K562 (cell line): ENCODE results near the gene TAAR9. TPM values are rescaled to one million over a fixed set of nuclear protein-coding genes. Genes with fewer than 3 reads are reported as not detected.

Experiments
- ATAC-seq: fragments of 200-7000 bp; cut with Tn5 transposase; 3 replicates; pipeline ENCODE4 v1.9.1; 2020; ENCODE audit warnings: moderate library complexity
- BruUV-seq: library from RNA; stranded (reverse); fragments of 400-500 nt; replicated peaks from 2 replicates; lab custom pipeline; 2021; lab: Mats Ljungman, UMichigan
- CTCF ChIA-PET: fragments of 300-600 bp; formaldehyde crosslinking; extraction: SDS; loops from one replicate; lab custom pipeline; 2021; ENCODE audit warnings: low intra/inter-chr PET ratio; lab: Yijun Ruan, JAX
- POLR2A ChIA-PET: fragments of 300-600, 350-650 bp; sonication (Branson Sonifier 250); formaldehyde crosslinking; extraction: SDS; loops from one replicate; lab custom pipeline; 2021; ENCODE audit warnings: antibody characterized with exemption, inconsistent platforms; lab: Yijun Ruan, JAX
- DNase-seq, 4 experiments: peaks; one replicate each; pipeline versions ENCODE4 v3.0.0 to v3.0.0-alpha.2; 2011 to 2018; ENCODE audit warnings: low spot score in 3 of 4, mixed read lengths in 3 of 4; ENCODE audit errors: extremely low read depth in 1 of 4
- FAIRE-seq: peaks from 2 replicates; lab custom pipeline; 2011; peaks lifted over from hg19 to GRCh38; lab: Jason Lieb, UNC
- H2AFZ ChIP-seq: 2 replicates; pipeline ENCODE4 v1.6.0; 2011; ENCODE audit warnings: low read depth, low read length, control low read depth, inconsistent platforms
- H3K27ac ChIP-seq: fragments of 200-600 bp; 3 replicates; pipeline ENCODE4 v1.8.0; 2011; ENCODE audit warnings: low read depth, mild to moderate bottlenecking, control low read depth, inconsistent platforms, low read length, moderate library complexity, mixed read lengths; ENCODE audit errors: extremely low read depth
- H3K27me3 ChIP-seq, 2 experiments: fragments of 300-600 bp in 1 of 2; 2 replicates in 1 of 2; 3 replicates in 1 of 2; pipeline versions ENCODE4 v1.6.0 to v1.8.0; 2011; ENCODE audit warnings: inconsistent platforms in 2 of 2, low read length in 2 of 2, mild to moderate bottlenecking in 1 of 2, mixed read lengths in 1 of 2, moderate library complexity in 1 of 2; ENCODE audit not compliant: control insufficient read depth in 2 of 2, insufficient read depth in 2 of 2
- H3K36me3 ChIP-seq: fragments of 300-600 bp; 3 replicates; pipeline ENCODE4 v1.8.0; 2011; ENCODE audit warnings: mild to moderate bottlenecking, low read length, inconsistent platforms; ENCODE audit not compliant: control insufficient read depth, insufficient read depth
- H3K4me1 ChIP-seq, 2 experiments: fragments of 200-600 bp in 1 of 2; replicated peaks in 1 of 2; 2 replicates in 1 of 2; 3 replicates in 1 of 2; pipeline versions ENCODE4 v1.5.1 to v1.8.0; 2011; ENCODE audit warnings: inconsistent platforms in 2 of 2, low read length in 2 of 2, mild to moderate bottlenecking in 1 of 2, mixed read lengths in 1 of 2, moderate library complexity in 1 of 2; ENCODE audit not compliant: control insufficient read depth in 2 of 2, insufficient read depth in 2 of 2
- H3K4me2 ChIP-seq: 2 replicates; pipeline ENCODE4 v1.6.1; 2011; ENCODE audit warnings: low read length, control low read depth, inconsistent platforms, mixed read lengths; ENCODE audit not compliant: insufficient read depth
- H3K4me3 ChIP-seq: fragments of 200-600 bp; sonication (generic), shearing (Covaris generic); 2 replicates; pipeline ENCODE4 v1.5.1; 2016; ENCODE audit warnings: control low read depth, inconsistent platforms
- H3K79me2 ChIP-seq: fragments of 200-600 bp; 3 replicates; pipeline ENCODE4 v1.8.0; 2011; ENCODE audit warnings: low read length, inconsistent platforms; ENCODE audit not compliant: control insufficient read depth, insufficient read depth
- H3K9ac ChIP-seq, 2 experiments: 2 replicates each; pipeline versions ENCODE4 v1.6.0 to v1.6.1; 2011; ENCODE audit warnings: low read depth in 2 of 2, low read length in 2 of 2, control low read depth in 1 of 2, inconsistent platforms in 1 of 2, mild to moderate bottlenecking in 1 of 2, mixed read lengths in 1 of 2; ENCODE audit not compliant: insufficient read depth in 1 of 2
- H3K9me1 ChIP-seq: one replicate; pipeline ENCODE4 v1.6.0; 2011; ENCODE audit warnings: inconsistent platforms, mild to moderate bottlenecking, low read length, moderate library complexity; ENCODE audit not compliant: control insufficient read depth, insufficient read depth
- H3K9me3 ChIP-seq: replicated peaks from 2 replicates; pipeline ENCODE4 v1.5.1; 2011; ENCODE audit warnings: low read depth, low read length, inconsistent platforms; ENCODE audit not compliant: control insufficient read depth, insufficient read depth
- H4K20me1 ChIP-seq: replicated peaks from 2 replicates; pipeline ENCODE4 v1.6.1; 2011; ENCODE audit warnings: low read length, inconsistent platforms, mixed read lengths; ENCODE audit not compliant: control insufficient read depth, insufficient read depth
- DNMT1 ChIP-seq: fragments of 450-650 bp; IDR thresholded peaks from 2 replicates; pipeline ENCODE4 v1.6.1; 2016; ENCODE audit warnings: antibody characterized with exemption, mild to moderate bottlenecking
- GTF2B ChIP-seq: IDR thresholded peaks from 2 replicates; pipeline ENCODE4 v1.6.1; 2011; ENCODE audit not compliant: insufficient read length; ENCODE audit errors: extremely low read depth
- HNRNPUL1 ChIP-seq: fragments of 200-400 bp; formaldehyde crosslinking; IDR thresholded peaks from 2 replicates; pipeline ENCODE4 v1.6.1; 2017; ENCODE audit warnings: low read length
- MAFK ChIP-seq: IDR thresholded peaks from 2 replicates; pipeline ENCODE4 v1.6.1; 2011; ENCODE audit warnings: low read length, improper control_type of control experiment
- NBN ChIP-seq: fragments of 450-650 bp; IDR thresholded peaks from 2 replicates; pipeline ENCODE4 v1.6.1; 2016; ENCODE audit warnings: low read depth, mild to moderate bottlenecking
- NR1H2 ChIP-seq: sonication (generic); formaldehyde crosslinking; IDR thresholded peaks from 2 replicates; pipeline ENCODE4 v1.4.0; 2020; ENCODE audit warnings: mild to moderate bottlenecking, missing genetic modification reagents
- NR4A1 ChIP-seq, 2 experiments: fragments of 250-450 bp in 1 of 2; fragments of 450-650 bp in 1 of 2; sonication (Bioruptor Pico) in 1 of 2; IDR thresholded peaks; 2 replicates each; pipeline versions ENCODE4 v1.4.0 to v1.6.1; 2016 to 2020; ENCODE audit warnings: mild to moderate bottlenecking in 2 of 2, missing compliant biosample characterization in 1 of 2, missing genetic modification characterization in 1 of 2, moderate library complexity in 1 of 2
- NRF1 ChIP-seq, 2 experiments: fragments of 450-650 bp; IDR thresholded peaks in 1 of 2; conservative IDR thresholded peaks in 1 of 2; 2 replicates each; pipeline ENCODE4 v1.6.1; 2014; ENCODE audit warnings: mild to moderate bottlenecking in 2 of 2
- SIN3B ChIP-seq: fragments of 450-650 bp; IDR thresholded peaks from 2 replicates; pipeline ENCODE4 v1.6.1; 2017; ENCODE audit warnings: low read depth, mild to moderate bottlenecking, moderate library complexity
- SOX6 ChIP-seq: fragments of 450-650 bp; IDR thresholded peaks from 2 replicates; pipeline ENCODE4 v1.6.1; 2014; ENCODE audit warnings: mild to moderate bottlenecking
- SRSF7 ChIP-seq: fragments of 200-400 bp; formaldehyde crosslinking; optimal IDR thresholded peaks from 2 replicates; pipeline ENCODE3; 2017; ENCODE audit warnings: mild to moderate bottlenecking, low read depth, low read length
- ZNF316 ChIP-seq: fragments of 450-650 bp; IDR thresholded peaks from 2 replicates; pipeline ENCODE4 v1.6.1; 2016
- ZNF655 ChIP-seq: fragments of 250-450 bp; sonication (Bioruptor Pico); IDR thresholded peaks from 2 replicates; pipeline ENCODE4 v1.5.0; 2021
- WGBS: fragments of 100-300 bp; shearing (Covaris generic); methylation state at CpG from one replicate; pipeline ENCODE4 v1.1.6; 2016; ENCODE audit warnings: low coverage, mixed read lengths; ENCODE audit not compliant: insufficient coverage; ENCODE audit errors: missing lambda C conversion rate; 5-methylcytosine and 5-hydroxymethylcytosine counted together
- in situ Hi-C: fragments of 300-500 bp; cut with MboI; formaldehyde crosslinking; loops from 4 replicates; pipeline ENCODE4 v1.15.0; 2018; ENCODE audit warnings: inconsistent platforms, mixed read lengths
- intact Hi-C: fragments of 100-400 bp; cut with micrococcal nuclease; formaldehyde crosslinking; loops from 2 replicates; pipeline ENCODE4 v1.14.2; 2022
- polyA plus RNA-seq, 8 experiments: library from polyadenylated mRNA; depleted of rRNA in 4 of 8; stranded (reverse) in 5 of 8; unstranded in 3 of 8; fragments of >200 nt; fragmentation: Nextera tagmentation in 2 of 8; fragmentation: Illumina TruSeq in 1 of 8; extraction: Ambion mirVana in 2 of 8; extraction: Trizol in 1 of 8; gene quantifications; 2 replicates each; pipeline versions ENCODE4 v1.2.1 to v1.2.3, GENCODE V29; 2011 to 2014; ENCODE audit warnings: inconsistent platforms in 1 of 8, missing spikeins in 1 of 8
- total RNA-seq, 7 experiments: library from RNA; depleted of rRNA in 6 of 7; stranded (reverse); fragments of >200 nt in 6 of 7; fragmentation: Illumina TruSeq in 2 of 7; extraction: Trizol in 2 of 7; gene quantifications; 2 replicates each; pipeline versions ENCODE4 v1.2.1 to v1.2.3, GENCODE V29; 2011 to 2021; ENCODE audit warnings: low replicate concordance in 1 of 7

TAAR9 gene
- total and polyA plus RNA-seq, 9 of the 15 experiments (the other 6 are each of a cell fraction or from before 2014, with no cell fraction given): not detected

- ChIA-PET POLR2A (interaction anchor here (1.2 kb wide), 2 partner anchors 22 to 270 kb away, joined by 3 to 6 read pairs; no protein-coding TSS in a partner anchor), CTCF (no interaction called here)
- TF ChIP-seq MAFK: no peak
- no peak for TF ChIP-seq NR4A1 (CRISPR knock-in tag; IDR thresholded peaks at IDR 0.05)
- TF ChIP-seq NR4A1 (tag; IDR thresholded peaks at IDR 0.05): no peak
- peak; percentile 10; the same call in 1 of the 2 replicates for TF ChIP-seq ZNF316
- no peak for TF ChIP-seq SOX6
- no peak for TF ChIP-seq NBN
- in situ Hi-C loops: loop anchor here (25.0 kb wide), 2 partner anchors 217 to 992 kb away; partner anchors contain the start of gene VNN2
- H3K9ac ChIP-seq: no peak overlapping the region
- no peaks in the 10 kb centered on the region for H3K4me1 ChIP-seq
- no peak overlapping the region for H3K4me2 ChIP-seq
- intact Hi-C loops: no loop called here
- ATAC-seq: no peak
- no TSS peak for BruUV-seq
- H3K27me3 ChIP-seq: no peaks in the 10 kb centered on the region
- no peak overlapping the region for H3K27ac ChIP-seq
- FAIRE-seq: no peak
- H3K79me2 ChIP-seq: no peaks in the 10 kb centered on the region
- H3K9me3 ChIP-seq: no peaks in the 10 kb centered on the region
- no peak for DNase-seq
- H3K36me3 ChIP-seq: no peaks in the 10 kb centered on the region
- no peaks in the 10 kb centered on the region for H3K9me1 ChIP-seq
- no peak overlapping the region for H2AFZ ChIP-seq
- H3K4me3 ChIP-seq: no peak overlapping the region
- no peaks in the 10 kb centered on the region for H4K20me1 ChIP-seq
Measured at GRCh38 chr6:132544826-132545225, 6.7 kb downstream of the TAAR9 start.

DNA sequence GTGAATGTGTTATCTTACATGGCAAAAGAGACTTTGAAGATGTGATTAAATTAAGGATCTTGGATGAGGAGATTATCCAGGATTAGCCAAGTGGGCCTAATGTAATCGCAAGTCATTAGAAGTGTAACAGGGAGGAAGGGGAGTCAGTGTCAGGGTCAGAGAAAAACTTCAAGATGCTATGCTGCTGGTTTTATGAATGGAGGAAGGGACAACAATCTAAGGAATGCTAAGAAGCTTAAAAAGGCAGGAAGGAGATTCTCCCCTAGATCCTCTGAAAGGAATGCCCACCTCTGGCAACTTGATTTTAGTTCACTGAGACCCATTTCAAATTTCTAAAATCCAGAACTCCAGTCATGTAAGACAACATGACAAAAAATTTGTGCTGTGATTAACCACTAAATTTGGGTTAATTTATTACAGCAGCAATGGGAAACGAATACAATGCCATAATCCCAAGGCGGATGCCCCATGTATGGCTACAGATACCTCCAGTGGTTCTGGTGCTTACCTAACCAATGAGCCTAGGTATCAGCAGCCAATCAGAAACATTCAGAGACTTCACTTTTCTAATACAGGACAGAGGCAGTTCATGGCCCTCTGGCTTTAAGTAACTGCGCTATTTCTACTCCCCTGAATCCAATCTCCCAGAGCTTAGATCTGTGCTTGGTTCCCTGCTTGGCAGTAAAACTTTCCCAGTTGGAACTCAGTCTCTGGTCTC is 10.8 kb downstream of the TAAR9 start:
- ChIA-PET CTCF (no interaction called here), POLR2A (no interaction called here)
- BruUV-seq: no TSS peak
- in situ Hi-C loops (loop anchor here (25.0 kb wide), 2 partner anchors 213 to 988 kb away; partner anchors contain the start of gene VNN2), intact Hi-C loops (no loop called here)
- ATAC-seq: no peak
- Histone ChIP-seq H3K9me3 (no peaks in the 10 kb centered on the region), H3K27me3 (peaks cover 2 to 12% of the 10 kb centered on the region in 2 experiments; a peak in 3 of 5 replicates), H3K4me2 (no peak overlapping the region), H3K27ac (no peak overlapping the region), H3K9ac (no peak overlapping the region), H3K9me1 (no peaks in the 10 kb centered on the region), H3K36me3 (no peaks in the 10 kb centered on the region), H3K79me2 (no peaks in the 10 kb centered on the region), H4K20me1 (no peaks in the 10 kb centered on the region), H2AFZ (no peak overlapping the region), H3K4me1 (no peaks in the 10 kb centered on the region), H3K4me3 (no peak overlapping the region)
- DNase-seq: no peak
- no peak for FAIRE-seq
- WGBS: 1% methylated on average over 4 of the region's 4 CpGs
- TF ChIP-seq GTF2B (no peak), HNRNPUL1 (no peak), NR1H2 (CRISPR knock-in tag) (no peak), SIN3B (no peak), ZNF655 (CRISPR knock-in tag) (no peak), DNMT1 (no peak), NRF1 (conservative IDR thresholded peaks at IDR 0.05 in 1 of 2, IDR thresholded peaks at IDR 0.05 in 1 of 2) (no peak), SRSF7 (no peak)
